MM.1S (cell line): ENCODE results near the gene TOMM7.

ENCODE experiments used
- EZH2phosphoT487 ChIP-seq: fragments of 300-600 bp; sonication (generic); IDR thresholded peaks from 2 replicates; pipeline ENCODE4 v1.6.1; 2018; ENCODE audit warnings: antibody characterized with exemption, low read length
- TF ChIP-seq, protein P1 (sequence below): fragments of 300-600 bp; sonication (generic); IDR thresholded peaks from 2 replicates; pipeline ENCODE4 v1.5.1; 2016; ENCODE audit warnings: antibody characterized with exemption, low read length, mixed read lengths

DNA sequence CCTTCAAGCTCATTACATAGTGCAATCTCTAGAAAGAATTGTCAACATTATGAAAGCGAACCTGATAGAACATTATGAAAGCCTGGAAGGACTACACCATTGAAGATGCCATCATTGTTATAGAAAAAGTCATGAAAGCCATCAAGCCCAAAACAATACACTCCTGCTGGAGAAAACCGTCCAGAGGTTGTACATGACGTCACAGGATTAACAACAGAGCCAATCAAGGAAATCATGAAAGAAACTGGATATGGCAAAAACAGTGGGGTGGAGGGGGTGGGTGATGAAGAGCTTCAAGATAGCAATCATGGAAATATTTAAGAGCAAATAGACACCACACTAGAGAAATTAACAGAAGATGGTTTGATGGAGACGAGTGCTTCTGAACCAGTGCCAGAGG lies 45.7 kb downstream of the TOMM7 start:
- TF ChIP-seq EZH2phosphoT487, result no peak
- TF ChIP-seq, protein P1, sequence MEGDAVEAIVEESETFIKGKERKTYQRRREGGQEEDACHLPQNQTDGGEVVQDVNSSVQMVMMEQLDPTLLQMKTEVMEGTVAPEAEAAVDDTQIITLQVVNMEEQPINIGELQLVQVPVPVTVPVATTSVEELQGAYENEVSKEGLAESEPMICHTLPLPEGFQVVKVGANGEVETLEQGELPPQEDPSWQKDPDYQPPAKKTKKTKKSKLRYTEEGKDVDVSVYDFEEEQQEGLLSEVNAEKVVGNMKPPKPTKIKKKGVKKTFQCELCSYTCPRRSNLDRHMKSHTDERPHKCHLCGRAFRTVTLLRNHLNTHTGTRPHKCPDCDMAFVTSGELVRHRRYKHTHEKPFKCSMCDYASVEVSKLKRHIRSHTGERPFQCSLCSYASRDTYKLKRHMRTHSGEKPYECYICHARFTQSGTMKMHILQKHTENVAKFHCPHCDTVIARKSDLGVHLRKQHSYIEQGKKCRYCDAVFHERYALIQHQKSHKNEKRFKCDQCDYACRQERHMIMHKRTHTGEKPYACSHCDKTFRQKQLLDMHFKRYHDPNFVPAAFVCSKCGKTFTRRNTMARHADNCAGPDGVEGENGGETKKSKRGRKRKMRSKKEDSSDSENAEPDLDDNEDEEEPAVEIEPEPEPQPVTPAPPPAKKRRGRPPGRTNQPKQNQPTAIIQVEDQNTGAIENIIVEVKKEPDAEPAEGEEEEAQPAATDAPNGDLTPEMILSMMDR, result no peak
